Ascending aorta (tissue), 2 donors: Measurements from ENCODE around the gene ZFR2. TPM values are rescaled to one million over a fixed set of nuclear protein-coding genes. Genes with fewer than 3 reads are reported as not detected.

Source experiments
- DNase-seq, 2 donors: peaks; one replicate each; pipeline ENCODE4 v3.0.0-alpha.2; 2019; ENCODE audit warnings: low spot score in 2 of 2
- H3K27ac ChIP-seq, 2 donors: fragments of 200-600 bp; sonication (generic); one replicate each; pipeline ENCODE4 v1.5.1; 2016 to 2017; ENCODE audit warnings: mild to moderate bottlenecking in 1 of 2
- H3K27me3 ChIP-seq: fragments of 200-600 bp; sonication (generic); one replicate; pipeline ENCODE4 v1.5.1; 2017
- H3K36me3 ChIP-seq, 2 donors: fragments of 200-600 bp; sonication (generic); one replicate each; pipeline ENCODE4 v1.5.1; 2016
- H3K4me1 ChIP-seq, 2 donors: fragments of 200-600 bp; sonication (generic); one replicate each; pipeline ENCODE4 v1.5.1; 2016 to 2017; ENCODE audit warnings: mild to moderate bottlenecking in 1 of 2
- H3K4me3 ChIP-seq, 2 donors: fragments of 200-600 bp; sonication (generic); one replicate each; pipeline ENCODE4 v1.5.1; 2016 to 2017; ENCODE audit warnings: mild to moderate bottlenecking in 1 of 2
- H3K9me3 ChIP-seq, 2 donors: fragments of 200-600 bp; sonication (generic); one replicate each; pipeline ENCODE4 v1.5.1; 2016
- CTCF ChIP-seq, 3 experiments: fragments of 200-600 bp in 2 of 3; fragments of 450-650 bp in 1 of 3; sonication (generic) in 2 of 3; IDR thresholded peaks; one replicate each; pipeline ENCODE4 v1.5.1; 2016 to 2019; ENCODE audit warnings: antibody characterized with exemption in 3 of 3, mild to moderate bottlenecking in 1 of 3, moderate library complexity in 1 of 3
- intact Hi-C: fragments of 100-400 bp; cut with DNase I; formaldehyde crosslinking; loops from one replicate; pipeline ENCODE4 v1.15.1; 2023
- total RNA-seq: library from RNA; depleted of rRNA; stranded (reverse); fragments of >200 nt; gene quantifications from one replicate; pipeline ENCODE4 v1.1.0, GENCODE V29; 2016

The ZFR2 gene
- total RNA-seq, 1 donor from 2014 or later = not detected

- Histone ChIP-seq H3K27me3 (no peaks in the 10 kb centered on the region), H3K36me3 (peaks cover 22 to 34% of the 10 kb centered on the region in 2 donors), H3K4me3 (no peak overlapping the region), H3K27ac (no peak overlapping the region), H3K9me3 (no peaks in the 10 kb centered on the region), H3K4me1 (no peaks in the 10 kb centered on the region)
- DNase-seq = no peak
- no peak for TF ChIP-seq CTCF (IDR thresholded peaks at IDR 0.05)
- intact Hi-C loops = no loop called here
These were observed 98.5 kb downstream of the ZFR2 start for GRCh38 chr19:3770136-3770999.

GRCh38 chr19:3769494-3769893 is 99.3 kb downstream of the ZFR2 start:
- H3K36me3 ChIP-seq = peaks cover 26 to 36% of the 10 kb centered on the region in 2 donors
- intact Hi-C loops = no loop called here
- no peak for TF ChIP-seq CTCF (IDR thresholded peaks at IDR 0.05)
- no peak overlapping the region for H3K4me3 ChIP-seq
- no peaks in the 10 kb centered on the region for H3K9me3 ChIP-seq
- no peak overlapping the region for H3K27ac ChIP-seq
- no peaks in the 10 kb centered on the region for H3K27me3 ChIP-seq
- no peaks in the 10 kb centered on the region for H3K4me1 ChIP-seq
- no peak for DNase-seq

- Histone ChIP-seq H3K4me3 (no peak overlapping the region), H3K9me3 (no peaks in the 10 kb centered on the region), H3K27me3 (no peaks in the 10 kb centered on the region), H3K36me3 (peaks cover 26 to 36% of the 10 kb centered on the region in 2 donors), H3K4me1 (no peaks in the 10 kb centered on the region), H3K27ac (no peak overlapping the region)
- TF ChIP-seq CTCF (IDR thresholded peaks at IDR 0.05) = no peak
- DNase-seq = no peak
- intact Hi-C loops = no loop called here
These were observed 100.1 kb downstream of the ZFR2 start for GRCh38 chr19:3768748-3769099.

GRCh38 chr19:3768015-3768747 is 100.7 kb downstream of the ZFR2 start:
- intact Hi-C loops = no loop called here
- H3K9me3 ChIP-seq = no peaks in the 10 kb centered on the region
- TF ChIP-seq CTCF (IDR thresholded peaks at IDR 0.05) = no peak
- no peak overlapping the region for H3K4me3 ChIP-seq
- H3K27ac ChIP-seq = no peak overlapping the region
- H3K27me3 ChIP-seq = no peaks in the 10 kb centered on the region
- H3K4me1 ChIP-seq = peaks cover 0 to 3% of the 10 kb centered on the region in 2 donors
- DNase-seq = no peak
- peaks cover 26 to 36% of the 10 kb centered on the region in 2 donors for H3K36me3 ChIP-seq

- peaks cover 0 to 5% of the 10 kb centered on the region in 2 donors for H3K4me1 ChIP-seq
- H3K36me3 ChIP-seq = peaks cover 26 to 36% of the 10 kb centered on the region in 2 donors
- H3K27me3 ChIP-seq = no peaks in the 10 kb centered on the region
- intact Hi-C loops = no loop called here
- H3K4me3 ChIP-seq = no peak overlapping the region
- no peak for TF ChIP-seq CTCF (IDR thresholded peaks at IDR 0.05)
- H3K27ac ChIP-seq = no peak overlapping the region
- H3K9me3 ChIP-seq = no peaks in the 10 kb centered on the region
- no peak for DNase-seq
These were observed 101.8 kb downstream of the ZFR2 start for GRCh38 chr19:3767050-3767449.
